GM19043 (cell line): Measurements from ENCODE around the gene SNCAIP.

Experiments used
- ATAC-seq: cut with Tn5 transposase; IDR thresholded peaks from one replicate; pipeline ENCODE4 v1.9.1; 2021; ENCODE audit warnings: low read depth; ENCODE audit not compliant: unreplicated experiment

SNCAIP gene

GRCh38 chr5:122420091-122420490 is 108.1 kb downstream of the SNCAIP start:
- ATAC-seq, result no peak

- ATAC-seq, result no peak
These were observed 108.7 kb downstream of the SNCAIP start for GRCh38 chr5:122420537-122421236.

GRCh38 chr5:122421374-122422079 is 109.5 kb downstream of the SNCAIP start:
- peak; percentile 63 for ATAC-seq

- no peak for ATAC-seq
These were observed 111.2 kb downstream of the SNCAIP start for GRCh38 chr5:122423221-122423620.

GRCh38 chr5:122424132-122424531 is 112.1 kb downstream of the SNCAIP start:
- ATAC-seq, result no peak

GRCh38 chr5:122426301-122426700 is 114.3 kb downstream of the SNCAIP start:
- ATAC-seq, result no peak

GRCh38 chr5:122427621-122428020 is 115.6 kb downstream of the SNCAIP start:
- ATAC-seq, result no peak

GRCh38 chr5:122429545-122430318 is 117.7 kb downstream of the SNCAIP start:
- no peak for ATAC-seq

GRCh38 chr5:122430319-122430586 is 118.2 kb downstream of the SNCAIP start:
- ATAC-seq, result no peak

- ATAC-seq, result no peak
These were observed 119.3 kb downstream of the SNCAIP start for GRCh38 chr5:122431298-122431697.

GRCh38 chr5:122434205-122434970 is 122.4 kb downstream of the SNCAIP start:
- ATAC-seq, result no peak

- ATAC-seq, result no peak
These were observed 123.2 kb downstream of the SNCAIP start for GRCh38 chr5:122435234-122435633.

- ATAC-seq, result no peak
These were observed 123.7 kb downstream of the SNCAIP start for GRCh38 chr5:122435761-122436160.

GRCh38 chr5:122436615-122437014 is 124.6 kb downstream of the SNCAIP start:
- ATAC-seq, result no peak

GRCh38 chr5:122439645-122440044 is 127.6 kb downstream of the SNCAIP start:
- no peak for ATAC-seq

GRCh38 chr5:122442938-122443337 is 130.9 kb downstream of the SNCAIP start:
- no peak for ATAC-seq

GRCh38 chr5:122444411-122444810 is 132.4 kb downstream of the SNCAIP start:
- ATAC-seq, result no peak

GRCh38 chr5:122445070-122445469 is 133.0 kb downstream of the SNCAIP start:
- no peak for ATAC-seq

GRCh38 chr5:122447072-122447471 is 135.0 kb downstream of the SNCAIP start:
- ATAC-seq, result no peak

- ATAC-seq, result no peak
These were observed 135.8 kb downstream of the SNCAIP start for GRCh38 chr5:122447879-122448278.

GRCh38 chr5:122454541-122454940 is 142.5 kb downstream of the SNCAIP start:
- no peak for ATAC-seq
